NCI-H82 (cell line): ENCODE data around the gene GPR55.
A peak's percentile ranks its signal among the peaks of the same experiment; 100 is the strongest.

ENCODE experiments used
- DNase-seq: peaks from one replicate; lab custom pipeline; 2025; lab: John Stamatoyannopoulos, UW

Gene GPR55

GRCh38 chr2:230866756-230867523 is 58.1 kb downstream of the GPR55 start:
- DNase-seq = peak; percentile 62

GRCh38 chr2:230865766-230866755 is 59.0 kb downstream of the GPR55 start:
- peak; percentile 63 for DNase-seq

GRCh38 chr2:230865307-230865765 is 59.7 kb downstream of the GPR55 start:
- peak; percentile 62 for DNase-seq

- DNase-seq = peak; percentile 89
Observed at GRCh38 chr2:230864605-230865306, 60.3 kb downstream of the GPR55 start, which contains the start of gene ITM2C. Gene ITM2C, plus strand, starts transcription at chr2:230864942. Its CDS starts 84 bp downstream, at chr2:230865026.

- DNase-seq = no peak
Observed at GRCh38 chr2:230864122-230864604, 60.9 kb downstream of the GPR55 start.

GRCh38 chr2:230863442-230864121 is 61.5 kb downstream of the GPR55 start:
- DNase-seq = peak; percentile 93

GRCh38 chr2:230863031-230863430 is 62.0 kb downstream of the GPR55 start:
- DNase-seq = no peak

- DNase-seq = no peak
Observed at GRCh38 chr2:230862292-230862691, 62.8 kb downstream of the GPR55 start.

- DNase-seq = peak; percentile 71
Observed at GRCh38 chr2:230861552-230862255, 63.3 kb downstream of the GPR55 start.
